Neural progenitor cell (in vitro differentiated cells): ENCODE results near the gene DDX51.

Source experiments
- CTCF ChIP-seq: fragments of 200-600 bp; sonication (generic); IDR thresholded peaks from 2 replicates; pipeline ENCODE4 v1.5.1; 2017; ENCODE audit warnings: antibody characterized with exemption, mild to moderate bottlenecking
- EZH2 ChIP-seq: fragments of 200-600 bp; sonication (generic); IDR thresholded peaks from 2 replicates; pipeline ENCODE4 v1.6.1; 2017; ENCODE audit warnings: antibody characterized with exemption, mild to moderate bottlenecking, moderate library complexity
- EZH2phosphoT487 ChIP-seq: fragments of 200-600 bp; sonication (generic); IDR thresholded peaks from 2 replicates; pipeline ENCODE4 v1.6.1; 2017; ENCODE audit warnings: antibody characterized with exemption

GRCh38 chr12:132163041-132163910 lies 19.2 kb upstream of the DDX51 start:
- TF ChIP-seq CTCF (no peak), EZH2 (no peak), EZH2phosphoT487 (no peak)
